Liver (tissue), 9 donors: ENCODE measurements around the gene LRMDA. TPM values are rescaled to one million over a fixed set of nuclear protein-coding genes. Genes with fewer than 3 reads are reported as not detected.
A peak's percentile ranks its signal among the peaks of the same experiment; 100 is the strongest.

Source experiments
- DNase-seq: peaks from one replicate; pipeline ENCODE4 v3.0.0-alpha.2; 2017; ENCODE audit warnings: low spot score
- H3K27ac ChIP-seq, 2 donors: one replicate each; pipeline ENCODE4 v1.7.0; 2013; ENCODE audit warnings: inconsistent platforms in 2 of 2, low read length in 2 of 2, control low read depth in 1 of 2, low read depth in 1 of 2, mild to moderate bottlenecking in 1 of 2
- H3K27me3 ChIP-seq, 4 donors: one replicate each; pipeline versions ENCODE4 v1.6.1 to v1.7.0; 2013; ENCODE audit warnings: low read length in 3 of 4, inconsistent platforms in 1 of 4, mild to moderate bottlenecking in 1 of 4, moderate library complexity in 1 of 4; ENCODE audit not compliant: control insufficient read depth in 4 of 4, insufficient read depth in 4 of 4
- H3K36me3 ChIP-seq, 4 donors: one replicate each; pipeline versions ENCODE4 v1.6.1 to v1.7.0; 2013; ENCODE audit warnings: low read length in 3 of 4, mild to moderate bottlenecking in 3 of 4, low read depth in 1 of 4, moderate library complexity in 1 of 4; ENCODE audit not compliant: control insufficient read depth in 4 of 4, insufficient read depth in 3 of 4
- H3K4me1 ChIP-seq, 4 donors: one replicate each; pipeline versions ENCODE4 v1.6.1 to v1.7.0; 2013; ENCODE audit warnings: low read length in 3 of 4, mild to moderate bottlenecking in 3 of 4, moderate library complexity in 1 of 4; ENCODE audit not compliant: control insufficient read depth in 4 of 4, insufficient read depth in 4 of 4
- H3K4me3 ChIP-seq, 3 donors: one replicate each; pipeline versions ENCODE4 v1.6.1 to v1.7.0; 2013; ENCODE audit warnings: low read length in 3 of 3, control low read depth in 1 of 3, low read depth in 1 of 3, mild to moderate bottlenecking in 1 of 3
- H3K9ac ChIP-seq, 2 donors: one replicate each; pipeline ENCODE4 v1.7.0; 2013; ENCODE audit warnings: low read length in 2 of 2, mild to moderate bottlenecking in 2 of 2, moderate library complexity in 2 of 2, control low read depth in 1 of 2, low read depth in 1 of 2
- H3K9me3 ChIP-seq, 4 donors: one replicate each; pipeline versions ENCODE4 v1.6.1 to v1.7.0; 2013; ENCODE audit warnings: low read length in 3 of 4; ENCODE audit not compliant: control insufficient read depth in 4 of 4
- ATF3 ChIP-seq: IDR thresholded peaks from 2 replicates; pipeline ENCODE4 v1.6.1; 2016; ENCODE audit warnings: antibody characterized with exemption
- CTCF ChIP-seq: fragments of 150-350 bp; IDR thresholded peaks from 2 replicates; pipeline ENCODE4 v1.5.1; 2017; ENCODE audit warnings: improper control_type of control experiment, low read depth, low read length; ENCODE audit not compliant: missing input control
- EGR1 ChIP-seq, 2 donors: IDR thresholded peaks; 2 replicates each; pipeline ENCODE4 v1.6.1; 2016 to 2018; ENCODE audit warnings: antibody characterized with exemption in 2 of 2, low read depth in 2 of 2
- FOXA1 ChIP-seq: IDR thresholded peaks from 2 replicates; pipeline ENCODE4 v1.6.1; 2016; ENCODE audit warnings: antibody characterized with exemption
- FOXA2 ChIP-seq: IDR thresholded peaks from 2 replicates; pipeline ENCODE4 v1.6.1; 2016; ENCODE audit warnings: antibody characterized with exemption
- GABPA ChIP-seq, 2 donors: IDR thresholded peaks in 1 of 2; conservative IDR thresholded peaks in 1 of 2; 2 replicates each; pipeline ENCODE4 v1.6.1; 2016; ENCODE audit warnings: antibody characterized with exemption in 2 of 2, mild to moderate bottlenecking in 1 of 2, moderate library complexity in 1 of 2
- HNF4A ChIP-seq, 2 donors: conservative IDR thresholded peaks; 2 replicates each; pipeline ENCODE4 v1.6.1; 2016; ENCODE audit warnings: antibody characterized with exemption in 2 of 2, mild to moderate bottlenecking in 2 of 2
- HNF4G ChIP-seq: IDR thresholded peaks from 2 replicates; pipeline ENCODE4 v1.6.1; 2016; ENCODE audit warnings: antibody characterized with exemption
- JUND ChIP-seq, 2 donors: IDR thresholded peaks; 2 replicates each; pipeline ENCODE4 v1.6.1; 2016; ENCODE audit warnings: antibody characterized with exemption in 2 of 2
- MAX ChIP-seq: IDR thresholded peaks from 2 replicates; pipeline ENCODE4 v1.6.1; 2016; ENCODE audit warnings: antibody characterized with exemption
- NR2F2 ChIP-seq: IDR thresholded peaks from 2 replicates; pipeline ENCODE4 v1.6.1; 2016; ENCODE audit warnings: antibody characterized with exemption
- RAD21 ChIP-seq, 2 donors: IDR thresholded peaks; 2 replicates each; pipeline ENCODE4 v1.6.1; 2016; ENCODE audit warnings: antibody characterized with exemption in 2 of 2, mild to moderate bottlenecking in 2 of 2
- REST ChIP-seq: IDR thresholded peaks from 2 replicates; pipeline ENCODE4 v1.6.1; 2016; ENCODE audit warnings: antibody characterized with exemption, mild to moderate bottlenecking
- RXRA ChIP-seq, 2 donors: IDR thresholded peaks; 2 replicates each; pipeline ENCODE4 v1.6.1; 2017 to 2018; ENCODE audit warnings: antibody characterized with exemption in 2 of 2, mild to moderate bottlenecking in 1 of 2
- SP1 ChIP-seq: IDR thresholded peaks from 2 replicates; pipeline ENCODE4 v1.6.1; 2018; ENCODE audit warnings: antibody characterized with exemption, mild to moderate bottlenecking
- TAF1 ChIP-seq: conservative IDR thresholded peaks from 2 replicates; pipeline ENCODE4 v1.6.1; 2016; ENCODE audit warnings: antibody characterized with exemption, mild to moderate bottlenecking
- YY1 ChIP-seq: IDR thresholded peaks from 2 replicates; pipeline ENCODE4 v1.6.1; 2016; ENCODE audit warnings: antibody characterized with exemption, mild to moderate bottlenecking
- ZBTB33 ChIP-seq: IDR thresholded peaks from 2 replicates; pipeline ENCODE4 v1.6.1; 2016; ENCODE audit warnings: antibody characterized with exemption
- WGBS: extraction: QIAGEN DNeasy Blood & Tissue Kit; methylation state at CpG from one replicate; pipeline ENCODE4 v1.1.7; 2013; 5-methylcytosine and 5-hydroxymethylcytosine counted together
- polyA plus RNA-seq, 2 donors: library from polyadenylated mRNA; stranded (reverse) in 1 of 2; unstranded in 1 of 2; fragments of 200-250 nt in 1 of 2; fragments of >200 nt in 1 of 2; fragmentation: Nextera tagmentation in 1 of 2; extraction: Ambion mirVana in 1 of 2; gene quantifications; one replicate each; pipeline versions ENCODE4 v1.2.1 to v1.2.3, GENCODE V29; 2013 to 2015
- total RNA-seq, 2 donors: library from RNA; depleted of rRNA; stranded (reverse); fragments of >200 nt; gene quantifications; one replicate each; pipeline ENCODE4 v1.2.3, GENCODE V29; 2014
- donor health status: healthy.
- donor health status: healthy.
- donor health status: healthy.
- donor health status: healthy.
- donor health status: healthy.

The LRMDA gene
- total and polyA plus RNA-seq, 4 donors = 7.9 to 15.8 (median 11.3) TPM

GRCh38 chr10:75633568-75633967 lies 202.1 kb downstream of the LRMDA start:
- H3K4me1 ChIP-seq = peaks cover 0 to 5% (median 2%) of the 10 kb centered on the region in 4 donors
- H3K27ac ChIP-seq = no peak overlapping the region
- no peaks in the 10 kb centered on the region for H3K36me3 ChIP-seq
- TF ChIP-seq ZBTB33 (no peak), CTCF (no peak), FOXA1 (no peak), EGR1 (IDR thresholded peaks at IDR 0.05; ENCODE audit: low read depth in 2 of 2) (no peak), TAF1 (no peak), MAX (no peak), GABPA (IDR thresholded peaks at IDR 0.05 in 1 of 2, conservative IDR thresholded peaks at IDR 0.05 in 1 of 2) (no peak)
- no peaks in the 10 kb centered on the region for H3K27me3 ChIP-seq
- H3K9ac ChIP-seq = no peak overlapping the region
- H3K9me3 ChIP-seq = no peaks in the 10 kb centered on the region
- 96% methylated on average over 2 of the region's 2 CpGs for WGBS
- H3K4me3 ChIP-seq = no peak overlapping the region
- DNase-seq = no peak

- no peaks in the 10 kb centered on the region for H3K27me3 ChIP-seq
- no peaks in the 10 kb centered on the region for H3K9me3 ChIP-seq
- WGBS = 58% methylated on average over 2 of the region's 2 CpGs
- H3K4me1 ChIP-seq = peaks cover 0 to 5% (median 2%) of the 10 kb centered on the region in 4 donors
- H3K9ac ChIP-seq = no peak overlapping the region
- TF ChIP-seq RAD21 (IDR thresholded peaks at IDR 0.05) (peak; percentile 6 to 37), ATF3 (no peak), SP1 (peak; percentile 63), RXRA (IDR thresholded peaks at IDR 0.05) (peak; percentile 67 to 79), MAX (no peak), FOXA2 (no peak), REST (peak; percentile 20), HNF4A (conservative IDR thresholded peaks at IDR 0.05) (peak; percentile 27 to 62), TAF1 (no peak), CTCF (no peak), NR2F2 (no peak), HNF4G (no peak), ZBTB33 (no peak), GABPA (IDR thresholded peaks at IDR 0.05 in 1 of 2, conservative IDR thresholded peaks at IDR 0.05 in 1 of 2) (no peak), JUND (IDR thresholded peaks at IDR 0.05) (no peak), YY1 (no peak), FOXA1 (no peak), EGR1 (IDR thresholded peaks at IDR 0.05; ENCODE audit: low read depth in 2 of 2) (no peak)
- H3K4me3 ChIP-seq = no peak overlapping the region
- H3K27ac ChIP-seq = no peak overlapping the region
- no peak for DNase-seq
- H3K36me3 ChIP-seq = no peaks in the 10 kb centered on the region
Observed at GRCh38 chr10:75634947-75635346, 203.5 kb downstream of the LRMDA start.
